WTC11 (cell line): ENCODE data around the gene MPI. TPM values are rescaled to one million over a fixed set of nuclear protein-coding genes. Genes with fewer than 3 reads are reported as not detected.

Source experiments
- AR ChIP-seq: fragments of 250-450 bp; sonication (Bioruptor Pico); IDR thresholded peaks from 2 replicates; pipeline ENCODE4 v1.9.0; 2021; ENCODE audit warnings: mild to moderate bottlenecking
- ARID4B ChIP-seq: sonication (generic); formaldehyde crosslinking; IDR thresholded peaks from 2 replicates; pipeline ENCODE4 v1.8.0; 2023; ENCODE audit warnings: missing genetic modification reagents, mild to moderate bottlenecking, borderline replicate concordance
- ATF3 ChIP-seq: sonication (generic); formaldehyde crosslinking; conservative IDR thresholded peaks from 2 replicates; pipeline ENCODE4 v1.8.1; 2022; ENCODE audit warnings: mild to moderate bottlenecking, missing genetic modification reagents
- CDX4 ChIP-seq: fragments of 250-450 bp; sonication (Bioruptor Pico); IDR thresholded peaks from 2 replicates; pipeline ENCODE4 v1.9.0; 2021; ENCODE audit warnings: moderate library complexity, mild to moderate bottlenecking, inconsistent platforms, borderline replicate concordance
- ELF4 ChIP-seq: sonication (generic); formaldehyde crosslinking; IDR thresholded peaks from 2 replicates; pipeline ENCODE4 v1.8.1; 2022; ENCODE audit warnings: low read depth, mild to moderate bottlenecking, moderate library complexity, missing genetic modification reagents
- ESRRA ChIP-seq: sonication (generic); formaldehyde crosslinking; IDR thresholded peaks from 2 replicates; pipeline ENCODE4 v1.8.1; 2022; ENCODE audit warnings: mild to moderate bottlenecking, missing genetic modification reagents, borderline replicate concordance
- FOXP1 ChIP-seq: sonication (generic); formaldehyde crosslinking; IDR thresholded peaks from 2 replicates; pipeline ENCODE4 v1.8.0; 2022; ENCODE audit warnings: missing genetic modification reagents, mild to moderate bottlenecking, moderate library complexity, borderline replicate concordance
- GRHL2 ChIP-seq: fragments of 250-450 bp; sonication (Bioruptor Pico); IDR thresholded peaks from 2 replicates; pipeline ENCODE4 v1.8.0; 2022; ENCODE audit warnings: mild to moderate bottlenecking, moderate library complexity; ENCODE audit not compliant: insufficient replicate concordance, severe bottlenecking
- HMGA2 ChIP-seq: fragments of 250-450 bp; sonication (Bioruptor Pico); IDR thresholded peaks from 2 replicates; pipeline ENCODE4 v1.4.0; 2021; ENCODE audit warnings: mild to moderate bottlenecking, moderate library complexity
- IRF1 ChIP-seq: sonication (generic); formaldehyde crosslinking; IDR thresholded peaks from 2 replicates; pipeline ENCODE4 v1.8.0; 2023; ENCODE audit warnings: missing genetic modification reagents
- JUN ChIP-seq: sonication (generic); formaldehyde crosslinking; IDR thresholded peaks from 2 replicates; pipeline ENCODE4 v1.8.0; 2023; ENCODE audit warnings: mild to moderate bottlenecking, missing genetic modification reagents
- KAT7 ChIP-seq: sonication (generic); formaldehyde crosslinking; IDR thresholded peaks from 2 replicates; pipeline ENCODE4 v1.8.1; 2023; ENCODE audit warnings: missing genetic modification reagents, mild to moderate bottlenecking, borderline replicate concordance
- NFATC4 ChIP-seq: fragments of 250-450 bp; sonication (Bioruptor Pico); IDR thresholded peaks from 2 replicates; pipeline ENCODE4 v1.9.0; 2021; ENCODE audit warnings: mild to moderate bottlenecking
- NFE2L1 ChIP-seq: sonication (generic); formaldehyde crosslinking; IDR thresholded peaks from 2 replicates; pipeline ENCODE4 v1.8.1; 2023; ENCODE audit warnings: missing genetic modification reagents
- NR2C2 ChIP-seq: sonication (generic); formaldehyde crosslinking; IDR thresholded peaks from 2 replicates; pipeline ENCODE4 v1.8.0; 2022; ENCODE audit warnings: mild to moderate bottlenecking, missing genetic modification reagents
- PREB ChIP-seq: sonication (generic); formaldehyde crosslinking; IDR thresholded peaks from 2 replicates; pipeline ENCODE4 v1.8.1; 2022; ENCODE audit warnings: mild to moderate bottlenecking, missing genetic modification reagents, moderate library complexity, borderline replicate concordance
- SMAD4 ChIP-seq: sonication (generic); formaldehyde crosslinking; IDR thresholded peaks from 2 replicates; pipeline ENCODE4 v1.8.0; 2022; ENCODE audit warnings: mild to moderate bottlenecking, missing genetic modification reagents
- SOX15 ChIP-seq: fragments of 250-450 bp; sonication (Bioruptor Pico); IDR thresholded peaks from 2 replicates; pipeline ENCODE4 v1.9.0; 2021; ENCODE audit warnings: mild to moderate bottlenecking
- ZNF219 ChIP-seq: sonication (generic); formaldehyde crosslinking; IDR thresholded peaks from 2 replicates; pipeline ENCODE4 v1.8.0; 2023; ENCODE audit warnings: missing genetic modification reagents, mild to moderate bottlenecking, borderline replicate concordance
- ZNF425 ChIP-seq: fragments of 250-450 bp; sonication (Bioruptor Pico); conservative IDR thresholded peaks from 2 replicates; pipeline ENCODE4 v1.9.0; 2021; ENCODE audit warnings: mild to moderate bottlenecking
- ZNF532 ChIP-seq: fragments of 250-450 bp; sonication (Bioruptor Pico); IDR thresholded peaks from 2 replicates; pipeline ENCODE4 v1.9.0; 2021; ENCODE audit warnings: mild to moderate bottlenecking, borderline replicate concordance
- total RNA-seq: library from RNA; stranded (reverse); gene quantifications from 3 replicates; pipeline ENCODE4 v1.2.3, GENCODE V29; 2021

The MPI gene
- total RNA-seq, 1 experiment from 2014 or later: 36.3 TPM

- TF ChIP-seq ESRRA (peak; percentile 87), NR2C2 (CRISPR knock-in tag) (no peak), CDX4 (CRISPR knock-in tag) (no peak), ARID4B (CRISPR knock-in tag) (peak; percentile 77), PREB (0 out of 2 replicates have a peak, but pooled peaks have one; percentile 53), NFE2L1 (CRISPR knock-in tag) (peak; percentile 62; the same call in 1 of the 2 replicates), SMAD4 (CRISPR knock-in tag) (peak; percentile 83), AR (CRISPR knock-in tag) (no peak), FOXP1 (CRISPR knock-in tag) (peak; percentile 83; the same call in 1 of the 2 replicates), KAT7 (CRISPR knock-in tag) (peak; percentile 96), ATF3 (CRISPR knock-in tag) (no peak), IRF1 (CRISPR knock-in tag) (peak; percentile 58; the same call in 1 of the 2 replicates), SOX15 (CRISPR knock-in tag) (no peak), GRHL2 (CRISPR knock-in tag) (no peak), NFATC4 (CRISPR knock-in tag) (no peak), HMGA2 (CRISPR knock-in tag) (no peak), ZNF219 (CRISPR knock-in tag) (peak; percentile 87; the same call in 1 of the 2 replicates), ZNF532 (CRISPR knock-in tag) (no peak), JUN (CRISPR knock-in tag) (peak; percentile 88), ZNF425 (no peak), ELF4 (CRISPR knock-in tag) (no peak)
These were observed 47.9 kb downstream of the MPI start, which contains the start of gene COX5A (continued) for GRCh38 chr15:74937590-74938371.
